ENCODE results near the gene CXorf58. TPM values are rescaled to one million over a fixed set of nuclear protein-coding genes. Genes with fewer than 3 reads are reported as not detected.

Gene CXorf58
- total and polyA plus RNA-seq, 2 of the 13 experiments (the other 11 are each of a cell fraction or from before 2014, with no cell fraction given) = not detected

DNA sequence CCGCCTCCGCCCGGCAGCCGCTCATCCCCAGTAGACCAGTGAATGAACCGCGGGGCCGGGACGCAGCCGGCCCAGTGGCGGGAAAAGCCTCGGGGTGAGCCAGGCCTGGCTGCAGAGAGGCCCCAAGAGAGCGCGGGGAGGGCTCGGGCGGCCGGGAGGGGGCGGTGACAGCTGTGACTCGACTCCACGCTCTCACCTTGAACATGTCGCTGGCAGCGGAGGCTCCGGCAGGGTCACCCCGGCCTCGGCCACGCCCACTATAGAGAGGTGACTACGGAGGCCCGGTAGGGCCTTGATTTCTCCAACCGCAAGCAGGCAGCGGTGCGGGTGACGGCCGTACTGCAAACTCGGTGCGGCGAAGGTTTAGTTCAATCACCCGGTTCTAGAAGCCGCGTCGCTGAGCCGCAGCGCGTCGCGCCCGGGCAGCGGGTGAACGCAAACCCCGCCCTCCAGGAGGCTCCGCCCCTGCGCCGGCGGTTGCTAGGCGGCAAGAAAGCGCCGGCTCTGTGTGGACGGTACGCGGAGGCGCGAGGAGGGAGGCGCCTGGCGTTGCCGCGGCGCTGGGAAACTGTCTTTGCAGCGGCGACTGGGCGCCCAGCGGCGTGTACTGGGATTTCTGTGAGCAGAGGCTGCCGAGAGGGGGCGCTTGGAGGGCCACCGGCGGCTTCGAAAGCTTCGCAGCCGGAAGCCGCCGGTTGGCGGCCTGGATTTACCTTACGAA, at the start of gene CXorf58, which contains the start of gene APOO (continued):
- TF ChIP-seq ZBTB2 (CRISPR knock-in tag; IDR thresholded peaks at IDR 0.05; ENCODE audit: low read depth) = peak; percentile 91
- TF ChIP-seq ZNF670 (CRISPR knock-in tag; IDR thresholded peaks at IDR 0.05; ENCODE audit: borderline replicate concordance) = peak; percentile 81; the same call in 1 of the 2 replicates
- TF ChIP-seq PATZ1 (CRISPR knock-in tag; IDR thresholded peaks at IDR 0.05) = peak; percentile 87
- TF ChIP-seq, protein P1, sequence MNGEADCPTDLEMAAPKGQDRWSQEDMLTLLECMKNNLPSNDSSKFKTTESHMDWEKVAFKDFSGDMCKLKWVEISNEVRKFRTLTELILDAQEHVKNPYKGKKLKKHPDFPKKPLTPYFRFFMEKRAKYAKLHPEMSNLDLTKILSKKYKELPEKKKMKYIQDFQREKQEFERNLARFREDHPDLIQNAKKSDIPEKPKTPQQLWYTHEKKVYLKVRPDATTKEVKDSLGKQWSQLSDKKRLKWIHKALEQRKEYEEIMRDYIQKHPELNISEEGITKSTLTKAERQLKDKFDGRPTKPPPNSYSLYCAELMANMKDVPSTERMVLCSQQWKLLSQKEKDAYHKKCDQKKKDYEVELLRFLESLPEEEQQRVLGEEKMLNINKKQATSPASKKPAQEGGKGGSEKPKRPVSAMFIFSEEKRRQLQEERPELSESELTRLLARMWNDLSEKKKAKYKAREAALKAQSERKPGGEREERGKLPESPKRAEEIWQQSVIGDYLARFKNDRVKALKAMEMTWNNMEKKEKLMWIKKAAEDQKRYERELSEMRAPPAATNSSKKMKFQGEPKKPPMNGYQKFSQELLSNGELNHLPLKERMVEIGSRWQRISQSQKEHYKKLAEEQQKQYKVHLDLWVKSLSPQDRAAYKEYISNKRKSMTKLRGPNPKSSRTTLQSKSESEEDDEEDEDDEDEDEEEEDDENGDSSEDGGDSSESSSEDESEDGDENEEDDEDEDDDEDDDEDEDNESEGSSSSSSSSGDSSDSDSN (CRISPR knock-in tag; IDR thresholded peaks at IDR 0.05) = 0 out of 2 replicates have a peak, but pooled peaks have one; percentile 36
- TF ChIP-seq ESRRA (CRISPR knock-in tag; IDR thresholded peaks at IDR 0.05; ENCODE audit: low read depth) = peak; percentile 52
- TF ChIP-seq, protein P2, sequence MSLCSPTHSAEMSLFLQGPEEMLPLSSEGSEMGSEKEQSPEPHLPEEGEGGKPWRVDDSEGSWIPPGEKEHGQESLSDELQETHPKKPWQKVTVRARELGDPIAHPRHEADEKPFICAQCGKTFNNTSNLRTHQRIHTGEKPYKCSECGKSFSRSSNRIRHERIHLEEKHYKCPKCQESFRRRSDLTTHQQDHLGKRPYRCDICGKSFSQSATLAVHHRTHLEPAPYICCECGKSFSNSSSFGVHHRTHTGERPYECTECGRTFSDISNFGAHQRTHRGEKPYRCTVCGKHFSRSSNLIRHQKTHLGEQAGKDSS (CRISPR knock-in tag; IDR thresholded peaks at IDR 0.05; ENCODE audit: borderline replicate concordance, low read depth) = 0 out of 2 replicates have a peak, but pooled peaks have one; percentile 15
- TF ChIP-seq GFI1 (CRISPR knock-in tag; IDR thresholded peaks at IDR 0.05; ENCODE audit: borderline replicate concordance) = peak; percentile 41; the same call in 1 of the 2 replicates
- TF ChIP-seq ZMYM2 (CRISPR knock-in tag; IDR thresholded peaks at IDR 0.05) = peak; percentile 19; the same call in 1 of the 2 replicates
- TF ChIP-seq ZNF547 (CRISPR knock-in tag; IDR thresholded peaks at IDR 0.05) = no peak
- peak; percentile 77; the same call in 1 of the 2 replicates for TF ChIP-seq GMEB1 (CRISPR knock-in tag; IDR thresholded peaks at IDR 0.05; ENCODE audit: borderline replicate concordance)
- TF ChIP-seq ZNF788 (CRISPR knock-in tag; IDR thresholded peaks at IDR 0.05; ENCODE audit: borderline replicate concordance) = peak; percentile 60; the same call in 1 of the 2 replicates
- peak; percentile 22; the same call in 1 of the 2 replicates for TF ChIP-seq KDM5B (CRISPR knock-in tag; IDR thresholded peaks at IDR 0.05; ENCODE audit: borderline replicate concordance)
- peak; percentile 27; the same call in 1 of the 2 replicates for TF ChIP-seq ZBTB20 (CRISPR knock-in tag; IDR thresholded peaks at IDR 0.05; ENCODE audit: borderline replicate concordance, low read depth)
- TF ChIP-seq YY1 (IDR thresholded peaks at IDR 0.05; ENCODE audit: insufficient read depth, insufficient replicate concordance, low read depth, low read length) = peak; percentile 30
- TF ChIP-seq GABPA (IDR thresholded peaks at IDR 0.05; ENCODE audit: low read depth, low read length) = no peak
- TF ChIP-seq GABPA (CRISPR knock-in tag; IDR thresholded peaks at IDR 0.05; ENCODE audit: low read depth) = peak; percentile 31; the same call in 1 of the 2 replicates
- TF ChIP-seq, protein P3, sequence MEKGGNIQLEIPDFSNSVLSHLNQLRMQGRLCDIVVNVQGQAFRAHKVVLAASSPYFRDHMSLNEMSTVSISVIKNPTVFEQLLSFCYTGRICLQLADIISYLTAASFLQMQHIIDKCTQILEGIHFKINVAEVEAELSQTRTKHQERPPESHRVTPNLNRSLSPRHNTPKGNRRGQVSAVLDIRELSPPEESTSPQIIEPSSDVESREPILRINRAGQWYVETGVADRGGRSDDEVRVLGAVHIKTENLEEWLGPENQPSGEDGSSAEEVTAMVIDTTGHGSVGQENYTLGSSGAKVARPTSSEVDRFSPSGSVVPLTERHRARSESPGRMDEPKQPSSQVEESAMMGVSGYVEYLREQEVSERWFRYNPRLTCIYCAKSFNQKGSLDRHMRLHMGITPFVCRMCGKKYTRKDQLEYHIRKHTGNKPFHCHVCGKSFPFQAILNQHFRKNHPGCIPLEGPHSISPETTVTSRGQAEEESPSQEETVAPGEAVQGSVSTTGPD (CRISPR knock-in tag; IDR thresholded peaks at IDR 0.05) = no peak
